ENCODE results near the gene AMBRA1. TPM values are rescaled to one million over a fixed set of nuclear protein-coding genes. Genes with fewer than 3 reads are reported as not detected.

Gene AMBRA1, protein sequence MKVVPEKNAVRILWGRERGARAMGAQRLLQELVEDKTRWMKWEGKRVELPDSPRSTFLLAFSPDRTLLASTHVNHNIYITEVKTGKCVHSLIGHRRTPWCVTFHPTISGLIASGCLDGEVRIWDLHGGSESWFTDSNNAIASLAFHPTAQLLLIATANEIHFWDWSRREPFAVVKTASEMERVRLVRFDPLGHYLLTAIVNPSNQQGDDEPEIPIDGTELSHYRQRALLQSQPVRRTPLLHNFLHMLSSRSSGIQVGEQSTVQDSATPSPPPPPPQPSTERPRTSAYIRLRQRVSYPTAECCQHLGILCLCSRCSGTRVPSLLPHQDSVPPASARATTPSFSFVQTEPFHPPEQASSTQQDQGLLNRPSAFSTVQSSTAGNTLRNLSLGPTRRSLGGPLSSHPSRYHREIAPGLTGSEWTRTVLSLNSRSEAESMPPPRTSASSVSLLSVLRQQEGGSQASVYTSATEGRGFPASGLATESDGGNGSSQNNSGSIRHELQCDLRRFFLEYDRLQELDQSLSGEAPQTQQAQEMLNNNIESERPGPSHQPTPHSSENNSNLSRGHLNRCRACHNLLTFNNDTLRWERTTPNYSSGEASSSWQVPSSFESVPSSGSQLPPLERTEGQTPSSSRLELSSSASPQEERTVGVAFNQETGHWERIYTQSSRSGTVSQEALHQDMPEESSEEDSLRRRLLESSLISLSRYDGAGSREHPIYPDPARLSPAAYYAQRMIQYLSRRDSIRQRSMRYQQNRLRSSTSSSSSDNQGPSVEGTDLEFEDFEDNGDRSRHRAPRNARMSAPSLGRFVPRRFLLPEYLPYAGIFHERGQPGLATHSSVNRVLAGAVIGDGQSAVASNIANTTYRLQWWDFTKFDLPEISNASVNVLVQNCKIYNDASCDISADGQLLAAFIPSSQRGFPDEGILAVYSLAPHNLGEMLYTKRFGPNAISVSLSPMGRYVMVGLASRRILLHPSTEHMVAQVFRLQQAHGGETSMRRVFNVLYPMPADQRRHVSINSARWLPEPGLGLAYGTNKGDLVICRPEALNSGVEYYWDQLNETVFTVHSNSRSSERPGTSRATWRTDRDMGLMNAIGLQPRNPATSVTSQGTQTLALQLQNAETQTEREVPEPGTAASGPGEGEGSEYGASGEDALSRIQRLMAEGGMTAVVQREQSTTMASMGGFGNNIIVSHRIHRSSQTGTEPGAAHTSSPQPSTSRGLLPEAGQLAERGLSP (N-terminal part only)
- total RNA-seq, result 20.6 TPM
- polyA plus RNA-seq, result 8.7 TPM
- long read RNA-seq, donor 1, result 0 reads
- long read RNA-seq, donor 2, result 0 reads
- long read RNA-seq, donor 3, full-length matches to known transcripts, result 1 of 1 reads
- long read RNA-seq, donor 3, partial matches to known transcripts, result 0 of 1 reads
- long read RNA-seq, donor 3, other reads (novel, unspliced or antisense), result 0 of 1 reads
- long read RNA-seq, donor 4, result 0 reads
- long read RNA-seq, donor 5, full-length matches to known transcripts, result 4 of 4 reads
- long read RNA-seq, donor 5, partial matches to known transcripts, result 0 of 4 reads
- long read RNA-seq, donor 5, other reads (novel, unspliced or antisense), result 0 of 4 reads
- long read RNA-seq, donor 6, result 0 reads
- long read RNA-seq, donor 7, partial matches to known transcripts, result 0 of 1 reads
- long read RNA-seq, donor 7, other reads (novel, unspliced or antisense), result 0 of 1 reads
- long read RNA-seq, donor 8, partial matches to known transcripts, result 0 of 1 reads
- long read RNA-seq, donor 8, other reads (novel, unspliced or antisense), result 0 of 1 reads
- long read RNA-seq, donor 9, result 0 reads
- long read RNA-seq, donor 10, result 0 reads

DNA sequence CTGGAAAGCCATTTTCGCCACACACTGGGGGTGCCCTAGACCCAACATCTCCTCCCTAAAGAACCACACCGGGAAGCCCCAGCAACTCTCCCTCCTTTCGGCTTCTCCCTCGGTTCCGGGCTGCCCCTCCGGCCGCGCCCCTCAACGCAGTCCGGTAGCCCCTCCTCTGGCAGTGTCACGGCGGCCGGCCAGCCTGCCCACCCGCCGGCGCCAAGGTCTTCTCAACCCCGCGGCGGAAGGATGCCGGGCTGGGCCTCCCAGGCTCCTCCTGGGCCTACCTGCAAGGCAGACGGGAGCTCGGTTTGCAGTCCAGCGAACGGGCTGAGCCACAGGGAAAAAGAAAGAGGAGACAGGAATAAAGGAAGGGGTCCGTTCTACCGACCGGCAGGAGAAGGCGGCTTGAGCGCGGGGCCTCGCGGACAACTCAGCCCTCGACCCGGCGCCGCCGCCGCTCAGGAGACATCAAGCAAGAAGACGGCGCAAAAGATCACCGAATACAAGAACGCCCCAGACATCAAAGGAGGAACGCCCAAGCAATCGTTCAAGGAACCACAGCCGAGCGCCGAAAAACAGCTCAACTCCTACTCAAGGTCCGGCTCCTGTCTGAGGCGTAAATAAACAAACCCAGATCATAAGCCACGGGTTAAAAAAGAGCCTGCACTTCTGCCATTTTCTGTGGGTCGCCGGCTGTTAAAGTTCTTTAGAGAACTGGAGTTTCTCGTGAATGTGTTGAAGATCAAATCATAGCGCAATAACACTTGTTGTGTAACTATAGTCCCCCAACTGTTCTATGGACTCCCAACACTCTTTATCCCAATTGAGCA, at the start of gene AMBRA1:
AMBRA1 (minus strand) TSS at position 474 of the 824 bp plus-strand sequence. CDS start 45,643 bp downstream, outside the sequence.
- Histone ChIP-seq H3K9me3 (ENCODE audit: control insufficient read depth in 2 of 2, insufficient read depth in 1 of 2, low read length in 1 of 2) (no peaks in the 10 kb centered on the region), H3K27ac (ENCODE audit: low read depth in 1 of 2, low read length in 1 of 2) (peak within 1 kb of the TSS; percentile 55 to 84), H3K4me3 (ENCODE audit: low read length in 2 of 2) (peak within 1 kb of the TSS; percentile 84 to 99), H3K27me3 (ENCODE audit: control insufficient read depth in 2 of 2, insufficient read depth in 1 of 2, low read length in 1 of 2) (no peaks in the 10 kb centered on the region), H3K36me3 (ENCODE audit: control insufficient read depth in 2 of 2, insufficient read depth in 2 of 2, low read length in 1 of 2) (no peaks in the 10 kb centered on the region), H3K4me1 (ENCODE audit: control insufficient read depth in 2 of 2, insufficient read depth in 2 of 2, low read length in 2 of 2) (peaks cover 13 to 21% of the 10 kb centered on the region in 2 donors)
- 2% methylated on average over 54 of the region's 54 CpGs for WGBS
- peak; percentile 72 to 96 (median 88) for DNase-seq (ENCODE audit: low read depth in 6 of 9, low spot score in 9 of 9)

DNA sequence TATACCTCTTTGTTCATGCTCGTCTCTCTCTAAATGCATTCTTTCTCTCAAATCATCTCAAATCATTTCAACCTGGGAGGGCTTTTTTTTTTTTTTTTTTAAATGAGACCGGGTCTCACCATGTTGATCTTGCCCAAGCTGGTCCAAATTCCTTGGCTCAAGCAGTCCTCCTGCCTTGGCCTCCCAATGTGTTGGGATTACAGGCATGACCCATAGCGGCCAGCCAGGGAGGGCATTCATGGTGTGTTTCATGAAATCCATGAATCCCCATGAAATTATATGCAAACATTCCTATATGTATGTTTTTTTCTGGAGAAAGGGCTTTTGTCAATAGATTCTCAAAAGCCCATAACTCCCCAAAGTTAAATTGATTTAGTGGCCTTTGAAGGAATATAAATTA, 49.7 kb upstream of the AMBRA1 start:
- DNase-seq (ENCODE audit: low read depth in 6 of 9, low spot score in 9 of 9), result no peak
- Histone ChIP-seq H3K27me3 (ENCODE audit: control insufficient read depth in 2 of 2, insufficient read depth in 1 of 2, low read length in 1 of 2) (no peaks in the 10 kb centered on the region), H3K4me1 (ENCODE audit: control insufficient read depth in 2 of 2, insufficient read depth in 2 of 2, low read length in 2 of 2) (no peaks in the 10 kb centered on the region), H3K9me3 (ENCODE audit: control insufficient read depth in 2 of 2, insufficient read depth in 1 of 2, low read length in 1 of 2) (no peaks in the 10 kb centered on the region), H3K4me3 (ENCODE audit: low read length in 2 of 2) (no peak overlapping the region), H3K27ac (ENCODE audit: low read depth in 1 of 2, low read length in 1 of 2) (no peak overlapping the region), H3K36me3 (ENCODE audit: control insufficient read depth in 2 of 2, insufficient read depth in 2 of 2, low read length in 1 of 2) (peaks cover 39 to 64% of the 10 kb centered on the region in 2 donors)
- 81% methylated on average over 3 of the region's 3 CpGs for WGBS

DNA sequence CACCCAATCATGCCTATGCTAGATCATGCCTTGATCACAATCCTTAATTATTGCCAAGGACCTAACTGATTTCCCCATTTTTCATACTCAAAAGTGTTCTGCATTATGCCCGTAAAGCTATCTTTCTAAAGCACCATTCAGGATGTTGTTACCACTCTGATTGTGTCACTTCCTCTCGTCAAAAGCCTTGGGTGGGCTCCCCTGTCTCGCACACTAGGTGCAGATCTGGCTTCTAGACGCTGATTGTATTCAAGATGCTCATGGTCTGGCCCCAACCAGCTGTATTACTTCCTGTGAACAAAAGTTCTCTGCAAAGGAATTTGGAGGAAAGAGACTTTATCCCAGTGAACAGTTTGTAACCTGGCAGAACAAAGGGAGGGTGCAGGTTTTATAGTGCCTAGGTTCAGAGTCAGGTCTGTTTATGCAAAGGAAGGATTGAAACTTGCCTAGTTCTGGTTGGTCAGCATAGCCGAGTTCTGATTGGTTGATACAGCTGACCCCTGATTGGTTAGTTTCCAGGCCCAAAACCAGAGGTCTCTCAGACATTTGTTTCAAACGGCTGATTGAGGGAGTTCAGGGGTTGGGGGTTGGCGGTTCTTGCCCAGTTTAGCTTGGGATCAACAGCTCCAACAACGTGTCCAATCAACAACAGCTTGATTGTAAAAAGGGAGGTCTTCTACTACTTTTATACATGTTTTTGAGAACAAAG, 49.0 kb upstream of the AMBRA1 start:
- H3K9me3 ChIP-seq (ENCODE audit: control insufficient read depth in 2 of 2, insufficient read depth in 1 of 2, low read length in 1 of 2), result no peaks in the 10 kb centered on the region
- H3K36me3 ChIP-seq (ENCODE audit: control insufficient read depth in 2 of 2, insufficient read depth in 2 of 2, low read length in 1 of 2), result peaks cover 37 to 57% of the 10 kb centered on the region in 2 donors
- H3K4me1 ChIP-seq (ENCODE audit: control insufficient read depth in 2 of 2, insufficient read depth in 2 of 2, low read length in 2 of 2), result no peaks in the 10 kb centered on the region
- no peak overlapping the region for H3K27ac ChIP-seq (ENCODE audit: low read depth in 1 of 2, low read length in 1 of 2)
- H3K4me3 ChIP-seq (ENCODE audit: low read length in 2 of 2), result no peak overlapping the region
- H3K27me3 ChIP-seq (ENCODE audit: control insufficient read depth in 2 of 2, insufficient read depth in 1 of 2, low read length in 1 of 2), result no peaks in the 10 kb centered on the region
- DNase-seq (ENCODE audit: low read depth in 6 of 9, low spot score in 9 of 9), result no peak
- WGBS, result 98% methylated on average over 8 of the region's 8 CpGs

DNA sequence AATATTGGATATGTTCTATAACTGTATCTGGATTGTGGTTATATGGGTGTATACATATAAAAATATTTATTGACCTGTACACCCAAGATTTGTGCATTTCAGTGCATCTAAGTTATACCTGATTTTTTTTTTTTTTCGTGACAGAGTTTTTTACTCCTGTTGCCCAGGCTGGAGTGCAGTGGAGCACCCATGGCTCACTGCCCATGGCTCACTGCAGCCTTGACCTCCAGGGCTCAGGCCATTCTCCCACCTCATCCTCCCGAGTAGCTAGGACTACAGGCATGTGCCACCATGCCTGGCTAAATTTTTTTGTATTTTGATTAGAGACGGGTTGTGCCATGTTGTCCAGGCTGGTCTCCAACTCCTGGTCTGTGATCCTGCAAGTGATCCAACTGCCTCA, 47.8 kb upstream of the AMBRA1 start:
- WGBS, result 98% methylated on average over 3 of the region's 3 CpGs
- Histone ChIP-seq H3K36me3 (ENCODE audit: control insufficient read depth in 2 of 2, insufficient read depth in 2 of 2, low read length in 1 of 2) (peaks cover 30 to 50% of the 10 kb centered on the region in 2 donors), H3K27me3 (ENCODE audit: control insufficient read depth in 2 of 2, insufficient read depth in 1 of 2, low read length in 1 of 2) (no peaks in the 10 kb centered on the region), H3K4me3 (ENCODE audit: low read length in 2 of 2) (no peak overlapping the region), H3K4me1 (ENCODE audit: control insufficient read depth in 2 of 2, insufficient read depth in 2 of 2, low read length in 2 of 2) (no peaks in the 10 kb centered on the region), H3K9me3 (ENCODE audit: control insufficient read depth in 2 of 2, insufficient read depth in 1 of 2, low read length in 1 of 2) (no peaks in the 10 kb centered on the region), H3K27ac (ENCODE audit: low read depth in 1 of 2, low read length in 1 of 2) (no peak overlapping the region)
- DNase-seq (ENCODE audit: low read depth in 6 of 9, low spot score in 9 of 9), result no peak

DNA sequence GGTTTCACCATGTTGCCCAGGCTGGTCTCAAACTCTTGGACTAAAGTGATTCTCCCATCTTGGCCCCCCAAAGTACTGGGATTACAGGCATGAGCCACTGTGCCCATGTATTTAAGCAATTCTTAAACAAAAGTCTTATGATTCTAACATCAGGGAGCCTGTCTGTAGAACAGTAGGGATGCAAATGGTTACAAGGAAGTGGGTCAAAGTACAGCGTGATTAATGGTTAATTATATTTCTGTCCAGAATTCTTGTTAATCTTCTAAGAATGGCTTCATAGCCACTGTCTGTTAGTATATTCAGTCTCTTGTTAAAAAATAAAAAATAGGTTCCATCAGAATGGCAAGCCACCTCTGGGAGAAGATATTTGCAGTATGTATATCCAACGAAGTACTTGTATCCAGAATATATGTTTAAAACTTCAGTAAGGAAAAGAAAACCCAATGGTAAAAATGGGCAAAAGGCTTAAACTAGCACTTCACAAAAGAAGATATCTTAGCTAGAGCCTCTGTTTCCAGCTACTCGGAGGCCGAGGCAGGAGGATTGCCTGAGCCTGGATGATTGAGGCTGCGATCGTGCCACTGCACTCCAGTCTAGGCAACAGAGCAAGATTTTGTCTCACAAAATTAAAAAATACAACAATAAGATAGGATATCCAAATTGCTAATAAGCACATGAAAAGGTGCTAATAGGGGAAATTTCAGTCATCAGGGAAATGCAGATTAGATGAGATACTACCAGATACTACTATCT, 46.4 kb upstream of the AMBRA1 start:
- Histone ChIP-seq H3K4me1 (ENCODE audit: control insufficient read depth in 2 of 2, insufficient read depth in 2 of 2, low read length in 2 of 2) (no peaks in the 10 kb centered on the region), H3K27me3 (ENCODE audit: control insufficient read depth in 2 of 2, insufficient read depth in 1 of 2, low read length in 1 of 2) (no peaks in the 10 kb centered on the region), H3K4me3 (ENCODE audit: low read length in 2 of 2) (no peak overlapping the region), H3K36me3 (ENCODE audit: control insufficient read depth in 2 of 2, insufficient read depth in 2 of 2, low read length in 1 of 2) (peaks cover 23 to 42% of the 10 kb centered on the region in 2 donors), H3K9me3 (ENCODE audit: control insufficient read depth in 2 of 2, insufficient read depth in 1 of 2, low read length in 1 of 2) (no peaks in the 10 kb centered on the region), H3K27ac (ENCODE audit: low read depth in 1 of 2, low read length in 1 of 2) (no peak overlapping the region)
- WGBS, result 97% methylated on average over 6 of the region's 6 CpGs
- DNase-seq (ENCODE audit: low read depth in 6 of 9, low spot score in 9 of 9), result no peak

DNA sequence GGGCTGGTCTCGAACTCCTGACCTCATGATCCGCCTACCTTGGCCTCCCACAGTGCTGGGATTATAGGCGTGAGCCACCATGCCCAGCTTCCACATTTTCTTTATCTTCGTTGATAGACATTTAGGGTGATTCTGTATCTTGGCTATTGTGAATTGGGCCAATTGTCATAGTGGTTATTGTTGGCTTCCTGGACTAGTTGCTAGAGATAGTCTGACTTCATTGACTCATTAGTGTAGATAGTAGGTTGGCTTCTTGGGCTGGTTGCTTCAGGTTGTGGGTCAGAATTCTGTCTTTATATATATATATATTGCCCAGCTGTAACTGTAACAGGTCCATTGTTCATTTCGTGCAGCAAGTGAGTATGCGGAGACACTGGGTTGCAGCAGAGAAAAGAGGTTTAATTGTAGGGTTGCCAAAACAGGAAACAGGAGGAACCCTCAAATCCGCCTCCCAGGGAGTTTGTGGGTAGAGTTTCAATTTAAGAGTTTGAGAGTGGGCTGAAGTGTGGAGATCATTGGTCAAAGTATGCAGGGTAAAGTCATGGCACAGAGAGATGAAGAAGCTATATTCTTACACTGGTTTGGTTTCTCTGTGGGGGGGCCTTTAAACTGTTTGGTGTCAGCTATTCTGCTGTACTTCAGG, 45.5 kb upstream of the AMBRA1 start:
- no peak for DNase-seq (ENCODE audit: low read depth in 6 of 9, low spot score in 9 of 9)
- 91% methylated on average over 7 of the region's 7 CpGs for WGBS
- Histone ChIP-seq H3K4me3 (ENCODE audit: low read length in 2 of 2) (no peak overlapping the region), H3K27me3 (ENCODE audit: control insufficient read depth in 2 of 2, insufficient read depth in 1 of 2, low read length in 1 of 2) (no peaks in the 10 kb centered on the region), H3K36me3 (ENCODE audit: control insufficient read depth in 2 of 2, insufficient read depth in 2 of 2, low read length in 1 of 2) (peaks cover 23 to 38% of the 10 kb centered on the region in 2 donors), H3K4me1 (ENCODE audit: control insufficient read depth in 2 of 2, insufficient read depth in 2 of 2, low read length in 2 of 2) (no peaks in the 10 kb centered on the region), H3K27ac (ENCODE audit: low read depth in 1 of 2, low read length in 1 of 2) (no peak overlapping the region), H3K9me3 (ENCODE audit: control insufficient read depth in 2 of 2, insufficient read depth in 1 of 2, low read length in 1 of 2) (no peaks in the 10 kb centered on the region)

DNA sequence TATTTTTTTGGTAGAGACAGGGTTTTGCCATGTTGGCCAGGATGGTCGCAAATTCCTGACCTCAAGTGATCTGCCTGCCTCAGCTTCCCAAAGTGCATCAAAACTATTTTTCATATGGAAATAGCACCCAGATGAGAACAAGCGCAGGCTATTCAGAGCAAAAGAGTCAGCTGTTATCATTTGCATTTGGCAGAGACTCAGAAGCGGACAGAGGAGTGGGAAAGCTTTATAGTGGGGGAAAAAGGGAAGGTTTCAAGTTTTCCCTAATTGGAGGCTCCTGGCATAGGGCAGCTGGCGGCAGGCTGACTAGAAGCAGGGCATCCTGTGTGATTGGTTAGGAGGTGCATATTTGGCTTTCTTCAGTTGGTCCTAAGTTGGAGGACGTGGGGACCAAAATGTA, 43.7 kb upstream of the AMBRA1 start:
- Histone ChIP-seq H3K9me3 (ENCODE audit: control insufficient read depth in 2 of 2, insufficient read depth in 1 of 2, low read length in 1 of 2) (no peaks in the 10 kb centered on the region), H3K4me1 (ENCODE audit: control insufficient read depth in 2 of 2, insufficient read depth in 2 of 2, low read length in 2 of 2) (no peaks in the 10 kb centered on the region), H3K27ac (ENCODE audit: low read depth in 1 of 2, low read length in 1 of 2) (no peak overlapping the region), H3K4me3 (ENCODE audit: low read length in 2 of 2) (no peak overlapping the region), H3K36me3 (ENCODE audit: control insufficient read depth in 2 of 2, insufficient read depth in 2 of 2, low read length in 1 of 2) (peaks cover 21 to 35% of the 10 kb centered on the region in 2 donors), H3K27me3 (ENCODE audit: control insufficient read depth in 2 of 2, insufficient read depth in 1 of 2, low read length in 1 of 2) (no peaks in the 10 kb centered on the region)
- 98% methylated on average over 5 of the region's 5 CpGs for WGBS
- DNase-seq (ENCODE audit: low read depth in 6 of 9, low spot score in 9 of 9), result no peak
